HG03342 (cell line): ENCODE results near the gene TMEM270.

Source experiments
- ATAC-seq: cut with Tn5 transposase; IDR thresholded peaks from one replicate; pipeline ENCODE4 v1.9.1; 2021; ENCODE audit warnings: mild to moderate bottlenecking, moderate library complexity; ENCODE audit not compliant: unreplicated experiment

TMEM270 gene

GRCh38 chr7:73851410-73852338 lies 9.3 kb upstream of the TMEM270 start:
- peak; percentile 78 for ATAC-seq

GRCh38 chr7:73852500-73852899 lies 8.5 kb upstream of the TMEM270 start:
- no peak for ATAC-seq

GRCh38 chr7:73856941-73857340 lies 4.0 kb upstream of the TMEM270 start:
- ATAC-seq, result no peak

- ATAC-seq, result no peak
These were observed 2.2 kb upstream of the TMEM270 start for GRCh38 chr7:73858807-73859206.

- no peak for ATAC-seq
These were observed 346 bp downstream of the TMEM270 start for GRCh38 chr7:73861305-73861704.

- no peak for ATAC-seq
These were observed 4.2 kb downstream of the TMEM270 start for GRCh38 chr7:73864981-73865711.

GRCh38 chr7:73865738-73866445 lies 4.9 kb downstream of the TMEM270 start:
- no peak for ATAC-seq

GRCh38 chr7:73866446-73866767 lies 5.4 kb downstream of the TMEM270 start:
- ATAC-seq, result no peak

GRCh38 chr7:73869011-73869798 lies 8.2 kb downstream of the TMEM270 start:
- no peak for ATAC-seq

GRCh38 chr7:73870041-73870492 lies 9.1 kb downstream of the TMEM270 start:
- ATAC-seq, result no peak

GRCh38 chr7:73871163-73872011 lies 10.4 kb downstream of the TMEM270 start:
- ATAC-seq, result no peak

GRCh38 chr7:73872056-73872908 lies 11.3 kb downstream of the TMEM270 start:
- no peak for ATAC-seq

GRCh38 chr7:73876361-73876760 lies 15.4 kb downstream of the TMEM270 start:
- no peak for ATAC-seq

GRCh38 chr7:73876973-73877372 lies 16.0 kb downstream of the TMEM270 start:
- ATAC-seq, result no peak

- ATAC-seq, result no peak
These were observed 19.2 kb downstream of the TMEM270 start for GRCh38 chr7:73879977-73880681.

- ATAC-seq, result no peak
These were observed 19.9 kb downstream of the TMEM270 start for GRCh38 chr7:73880755-73881328.

GRCh38 chr7:73881352-73882046 lies 20.5 kb downstream of the TMEM270 start:
- ATAC-seq, result no peak
